Measurements from ENCODE around the gene GALNT17.

Gene GALNT17

GRCh38 chr7:71453630-71454029, 321.7 kb downstream of the GALNT17 start:
- Histone ChIP-seq H3K4me3 (ENCODE audit: low read depth in 1 of 2, low read length in 2 of 2) (no peak overlapping the region), H3K27me3 (ENCODE audit: insufficient read depth, low read length, poor library complexity) (no peaks in the 10 kb centered on the region), H3K27ac (ENCODE audit: low read length) (no peak overlapping the region), H3K9me3 (ENCODE audit: insufficient read depth, low read length, severe bottlenecking) (no peaks in the 10 kb centered on the region), H3K4me1 (ENCODE audit: insufficient read depth, low read length) (no peaks in the 10 kb centered on the region), H3K9ac (ENCODE audit: low read depth, low read length) (no peak overlapping the region), H3K4me2 (ENCODE audit: insufficient read depth, low read length) (no peak overlapping the region), H3K36me3 (ENCODE audit: insufficient read depth, low read length) (no peaks in the 10 kb centered on the region), H2AFZ (ENCODE audit: low read depth, low read length) (no peak overlapping the region), H4K20me1 (ENCODE audit: insufficient read depth, low read length) (no peaks in the 10 kb centered on the region), H3K79me2 (ENCODE audit: insufficient read depth, low read length) (no peaks in the 10 kb centered on the region)
- no peak for ATAC-seq (ENCODE audit: insufficient read depth, low read depth)
- DNase-seq, result no peak
- no peak for TF ChIP-seq EZH2 (IDR thresholded peaks at IDR 0.05; ENCODE audit: borderline replicate concordance, low read depth, low read length, severe bottlenecking)
- TF ChIP-seq, protein P1, sequence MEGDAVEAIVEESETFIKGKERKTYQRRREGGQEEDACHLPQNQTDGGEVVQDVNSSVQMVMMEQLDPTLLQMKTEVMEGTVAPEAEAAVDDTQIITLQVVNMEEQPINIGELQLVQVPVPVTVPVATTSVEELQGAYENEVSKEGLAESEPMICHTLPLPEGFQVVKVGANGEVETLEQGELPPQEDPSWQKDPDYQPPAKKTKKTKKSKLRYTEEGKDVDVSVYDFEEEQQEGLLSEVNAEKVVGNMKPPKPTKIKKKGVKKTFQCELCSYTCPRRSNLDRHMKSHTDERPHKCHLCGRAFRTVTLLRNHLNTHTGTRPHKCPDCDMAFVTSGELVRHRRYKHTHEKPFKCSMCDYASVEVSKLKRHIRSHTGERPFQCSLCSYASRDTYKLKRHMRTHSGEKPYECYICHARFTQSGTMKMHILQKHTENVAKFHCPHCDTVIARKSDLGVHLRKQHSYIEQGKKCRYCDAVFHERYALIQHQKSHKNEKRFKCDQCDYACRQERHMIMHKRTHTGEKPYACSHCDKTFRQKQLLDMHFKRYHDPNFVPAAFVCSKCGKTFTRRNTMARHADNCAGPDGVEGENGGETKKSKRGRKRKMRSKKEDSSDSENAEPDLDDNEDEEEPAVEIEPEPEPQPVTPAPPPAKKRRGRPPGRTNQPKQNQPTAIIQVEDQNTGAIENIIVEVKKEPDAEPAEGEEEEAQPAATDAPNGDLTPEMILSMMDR (IDR thresholded peaks at IDR 0.05; ENCODE audit: borderline replicate concordance, extremely low read depth, low read length, poor library complexity, severe bottlenecking), result no peak

GRCh38 chr7:71454981-71455380, 323.0 kb downstream of the GALNT17 start:
- H3K27ac ChIP-seq (ENCODE audit: low read length), result no peak overlapping the region
- no peaks in the 10 kb centered on the region for H3K36me3 ChIP-seq (ENCODE audit: insufficient read depth, low read length)
- DNase-seq (no peak), ATAC-seq (ENCODE audit: insufficient read depth, low read depth) (no peak)
- no peak overlapping the region for H3K9ac ChIP-seq (ENCODE audit: low read depth, low read length)
- H3K4me1 ChIP-seq (ENCODE audit: insufficient read depth, low read length), result no peaks in the 10 kb centered on the region
- H2AFZ ChIP-seq (ENCODE audit: low read depth, low read length), result no peak overlapping the region
- no peaks in the 10 kb centered on the region for H3K79me2 ChIP-seq (ENCODE audit: insufficient read depth, low read length)
- no peak overlapping the region for H3K4me3 ChIP-seq (ENCODE audit: low read depth in 1 of 2, low read length in 2 of 2)
- no peak overlapping the region for H3K4me2 ChIP-seq (ENCODE audit: insufficient read depth, low read length)
- TF ChIP-seq, protein P1 (IDR thresholded peaks at IDR 0.05; ENCODE audit: borderline replicate concordance, extremely low read depth, low read length, poor library complexity, severe bottlenecking), result no peak
- no peak for TF ChIP-seq EZH2 (IDR thresholded peaks at IDR 0.05; ENCODE audit: borderline replicate concordance, low read depth, low read length, severe bottlenecking)
- H3K9me3 ChIP-seq (ENCODE audit: insufficient read depth, low read length, severe bottlenecking), result no peaks in the 10 kb centered on the region
- no peaks in the 10 kb centered on the region for H4K20me1 ChIP-seq (ENCODE audit: insufficient read depth, low read length)
- H3K27me3 ChIP-seq (ENCODE audit: insufficient read depth, low read length, poor library complexity), result no peaks in the 10 kb centered on the region

GRCh38 chr7:71457021-71457420, 325.1 kb downstream of the GALNT17 start:
- no peak overlapping the region for H3K9ac ChIP-seq (ENCODE audit: low read depth, low read length)

More at GRCh38 chr7:71457021-71457420, 325.1 kb downstream of the GALNT17 start:
- H3K4me3 ChIP-seq (ENCODE audit: low read depth in 1 of 2, low read length in 2 of 2), result no peak overlapping the region
- no peaks in the 10 kb centered on the region for H3K27me3 ChIP-seq (ENCODE audit: insufficient read depth, low read length, poor library complexity)
- H3K27ac ChIP-seq (ENCODE audit: low read length), result no peak overlapping the region
- H3K79me2 ChIP-seq (ENCODE audit: insufficient read depth, low read length), result no peaks in the 10 kb centered on the region
- H4K20me1 ChIP-seq (ENCODE audit: insufficient read depth, low read length), result no peaks in the 10 kb centered on the region
- no peaks in the 10 kb centered on the region for H3K36me3 ChIP-seq (ENCODE audit: insufficient read depth, low read length)
- no peak for DNase-seq
- no peak for ATAC-seq (ENCODE audit: insufficient read depth, low read depth)
- TF ChIP-seq, protein P1 (IDR thresholded peaks at IDR 0.05; ENCODE audit: borderline replicate concordance, extremely low read depth, low read length, poor library complexity, severe bottlenecking), result no peak
- no peak for TF ChIP-seq EZH2 (IDR thresholded peaks at IDR 0.05; ENCODE audit: borderline replicate concordance, low read depth, low read length, severe bottlenecking)
- no peak overlapping the region for H3K4me2 ChIP-seq (ENCODE audit: insufficient read depth, low read length)
- no peaks in the 10 kb centered on the region for H3K4me1 ChIP-seq (ENCODE audit: insufficient read depth, low read length)
- no peaks in the 10 kb centered on the region for H3K9me3 ChIP-seq (ENCODE audit: insufficient read depth, low read length, severe bottlenecking)
- H2AFZ ChIP-seq (ENCODE audit: low read depth, low read length), result no peak overlapping the region

All from DND-41 (cell line).